Measurements from ENCODE around the gene PLEKHN1.

The PLEKHN1 gene, protein sequence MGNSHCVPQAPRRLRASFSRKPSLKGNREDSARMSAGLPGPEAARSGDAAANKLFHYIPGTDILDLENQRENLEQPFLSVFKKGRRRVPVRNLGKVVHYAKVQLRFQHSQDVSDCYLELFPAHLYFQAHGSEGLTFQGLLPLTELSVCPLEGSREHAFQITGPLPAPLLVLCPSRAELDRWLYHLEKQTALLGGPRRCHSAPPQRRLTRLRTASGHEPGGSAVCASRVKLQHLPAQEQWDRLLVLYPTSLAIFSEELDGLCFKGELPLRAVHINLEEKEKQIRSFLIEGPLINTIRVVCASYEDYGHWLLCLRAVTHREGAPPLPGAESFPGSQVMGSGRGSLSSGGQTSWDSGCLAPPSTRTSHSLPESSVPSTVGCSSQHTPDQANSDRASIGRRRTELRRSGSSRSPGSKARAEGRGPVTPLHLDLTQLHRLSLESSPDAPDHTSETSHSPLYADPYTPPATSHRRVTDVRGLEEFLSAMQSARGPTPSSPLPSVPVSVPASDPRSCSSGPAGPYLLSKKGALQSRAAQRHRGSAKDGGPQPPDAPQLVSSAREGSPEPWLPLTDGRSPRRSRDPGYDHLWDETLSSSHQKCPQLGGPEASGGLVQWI

DNA sequence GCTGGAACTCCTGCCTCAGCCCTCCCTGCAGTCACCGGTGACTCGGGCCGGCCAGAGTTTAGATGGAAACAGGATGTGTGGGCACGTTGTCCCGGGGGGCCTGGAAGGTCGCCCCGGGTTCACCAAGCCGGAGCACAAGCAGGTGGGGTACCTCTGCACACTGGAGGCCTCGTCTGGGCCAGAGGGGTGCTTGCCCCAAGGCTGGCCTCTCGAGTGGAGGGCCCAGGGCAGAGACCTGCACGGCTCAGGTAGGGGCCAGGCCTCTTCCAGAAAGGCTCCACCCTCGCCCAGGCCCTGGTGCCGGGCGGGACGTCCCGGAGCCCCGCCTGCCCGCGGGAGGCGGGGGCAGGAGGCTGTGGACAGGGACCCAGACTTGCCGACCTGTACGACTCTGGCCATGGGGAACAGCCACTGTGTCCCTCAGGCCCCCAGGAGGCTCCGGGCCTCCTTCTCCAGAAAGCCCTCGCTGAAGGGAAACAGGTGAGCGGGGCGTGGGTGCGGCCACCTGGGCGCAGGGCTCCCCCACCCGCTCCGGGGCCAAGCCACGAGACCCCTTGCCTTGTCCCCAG, at the start of gene PLEKHN1:
Gene PLEKHN1, plus strand, starts transcription at position 348 of the 569 bp plus-strand sequence. Its CDS starts 50 bp downstream, at position 398.
- Mint-ChIP-seq H3K4me1 (no peaks in the 10 kb centered on the region), H3K27me3 (ENCODE audit: low read depth, poor library complexity) (peaks cover 73% of the 10 kb centered on the region), H3K36me3 (ENCODE audit: low read depth) (peaks cover 8% of the 10 kb centered on the region), H3K27ac (no peak within 1 kb of the TSS), H3K4me3 (peak within 1 kb of the TSS; percentile 52), H3K9me3 (peaks cover 3% of the 10 kb centered on the region)
- DNase-seq, result no peak
- TF ChIP-seq, protein P1, sequence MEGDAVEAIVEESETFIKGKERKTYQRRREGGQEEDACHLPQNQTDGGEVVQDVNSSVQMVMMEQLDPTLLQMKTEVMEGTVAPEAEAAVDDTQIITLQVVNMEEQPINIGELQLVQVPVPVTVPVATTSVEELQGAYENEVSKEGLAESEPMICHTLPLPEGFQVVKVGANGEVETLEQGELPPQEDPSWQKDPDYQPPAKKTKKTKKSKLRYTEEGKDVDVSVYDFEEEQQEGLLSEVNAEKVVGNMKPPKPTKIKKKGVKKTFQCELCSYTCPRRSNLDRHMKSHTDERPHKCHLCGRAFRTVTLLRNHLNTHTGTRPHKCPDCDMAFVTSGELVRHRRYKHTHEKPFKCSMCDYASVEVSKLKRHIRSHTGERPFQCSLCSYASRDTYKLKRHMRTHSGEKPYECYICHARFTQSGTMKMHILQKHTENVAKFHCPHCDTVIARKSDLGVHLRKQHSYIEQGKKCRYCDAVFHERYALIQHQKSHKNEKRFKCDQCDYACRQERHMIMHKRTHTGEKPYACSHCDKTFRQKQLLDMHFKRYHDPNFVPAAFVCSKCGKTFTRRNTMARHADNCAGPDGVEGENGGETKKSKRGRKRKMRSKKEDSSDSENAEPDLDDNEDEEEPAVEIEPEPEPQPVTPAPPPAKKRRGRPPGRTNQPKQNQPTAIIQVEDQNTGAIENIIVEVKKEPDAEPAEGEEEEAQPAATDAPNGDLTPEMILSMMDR (IDR thresholded peaks at IDR 0.05), result no peak

DNA sequence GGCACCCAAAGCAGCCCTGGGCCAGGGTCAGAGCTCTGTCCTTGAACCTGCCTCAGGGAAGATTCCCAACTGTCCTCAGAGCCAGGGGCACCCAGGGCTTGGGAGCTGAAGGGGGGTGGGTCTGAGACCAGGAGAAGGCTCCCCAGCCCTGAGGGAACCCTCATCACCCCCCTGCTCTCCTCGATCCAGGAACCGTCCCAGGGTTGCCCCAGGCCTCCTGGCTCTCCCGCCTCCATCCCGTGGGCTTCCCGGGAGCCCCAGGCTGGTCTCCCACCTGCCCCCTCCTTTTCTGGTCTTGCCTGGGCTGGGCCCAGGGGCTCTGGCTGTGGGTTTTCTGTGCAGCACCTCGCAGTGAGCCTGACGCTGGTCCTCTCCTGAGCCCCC, 49.2 kb upstream of the PLEKHN1 start:
- Mint-ChIP-seq H3K4me3 (peak overlapping the region; percentile 58), H3K27me3 (ENCODE audit: low read depth, poor library complexity) (peaks cover 63% of the 10 kb centered on the region)

DNA sequence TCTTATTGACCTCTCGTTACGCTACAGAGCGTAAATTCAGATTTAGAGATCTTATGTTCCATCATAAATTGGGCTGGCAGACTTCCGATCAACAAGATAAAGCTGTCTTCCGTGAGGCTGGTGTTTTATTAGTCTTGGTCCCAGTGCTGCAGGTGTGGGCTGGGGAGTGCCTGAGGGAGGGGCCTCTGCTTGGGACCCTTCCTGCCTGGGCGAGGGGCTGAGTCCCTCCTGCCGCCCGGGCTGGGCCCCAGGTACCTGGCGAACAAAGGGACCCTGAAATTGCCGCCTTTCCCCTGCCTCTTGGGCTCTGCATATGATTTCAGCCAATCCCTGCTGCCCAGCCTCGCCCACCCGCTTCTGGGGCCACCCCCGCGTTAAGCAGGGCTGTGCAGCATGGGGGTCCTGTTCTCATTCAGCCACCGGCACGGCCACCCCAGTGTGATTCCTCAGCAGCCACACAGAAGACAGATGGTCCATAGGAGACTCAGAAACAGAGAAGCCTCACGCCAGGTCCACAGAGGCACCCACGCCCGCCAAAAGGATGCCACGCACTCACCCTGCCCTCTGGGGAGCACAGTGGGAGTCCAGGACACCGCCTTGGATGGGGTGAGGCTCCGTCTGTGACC, 48.7 kb upstream of the PLEKHN1 start:
- peaks cover 84% of the 10 kb centered on the region for H3K4me1 Mint-ChIP-seq
- TF ChIP-seq, protein P1 (IDR thresholded peaks at IDR 0.05), result no peak
- peaks cover 4% of the 10 kb centered on the region for H3K36me3 Mint-ChIP-seq (ENCODE audit: low read depth)
- peak; percentile 16 for DNase-seq
- no peaks in the 10 kb centered on the region for H3K9me3 Mint-ChIP-seq
- peak overlapping the region; percentile 58 for H3K4me3 Mint-ChIP-seq
- H3K27me3 Mint-ChIP-seq (ENCODE audit: low read depth, poor library complexity), result peaks cover 63% of the 10 kb centered on the region
- peak overlapping the region; percentile 85 for H3K27ac Mint-ChIP-seq

More for the DNA sequence above, 49.2 kb upstream of the PLEKHN1 start:
- peaks cover 84% of the 10 kb centered on the region for H3K4me1 Mint-ChIP-seq
- peaks cover 4% of the 10 kb centered on the region for H3K36me3 Mint-ChIP-seq (ENCODE audit: low read depth)
- DNase-seq, result peak; percentile 33
- H3K27ac Mint-ChIP-seq, result peak overlapping the region; percentile 85
- no peaks in the 10 kb centered on the region for H3K9me3 Mint-ChIP-seq
- TF ChIP-seq, protein P1 (IDR thresholded peaks at IDR 0.05), result no peak

DNA sequence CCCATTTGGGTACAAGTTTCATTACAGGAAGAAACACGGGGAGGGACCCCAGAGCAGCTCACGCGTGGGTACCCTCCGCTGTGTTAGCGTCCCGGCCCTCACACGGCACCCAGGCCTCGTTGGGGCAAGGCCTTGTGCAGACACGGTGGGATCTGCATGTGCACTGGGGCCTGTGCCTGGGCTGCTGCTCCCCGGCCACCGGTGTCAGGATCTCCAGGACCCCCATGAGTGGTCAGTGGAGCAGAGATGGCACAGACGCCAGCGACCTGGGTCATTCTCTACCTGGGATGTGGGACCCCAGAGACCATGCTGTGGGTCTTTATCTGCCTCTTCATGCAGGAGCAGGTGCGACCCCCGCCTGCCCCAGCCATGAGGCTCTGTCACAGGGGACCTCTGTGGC, 47.9 kb upstream of the PLEKHN1 start:
- peaks cover 84% of the 10 kb centered on the region for H3K4me1 Mint-ChIP-seq
- peaks cover 65% of the 10 kb centered on the region for H3K27me3 Mint-ChIP-seq (ENCODE audit: low read depth, poor library complexity)
- DNase-seq, result peak; percentile 9
- H3K4me3 Mint-ChIP-seq, result no peak overlapping the region
- H3K27ac Mint-ChIP-seq, result no peak overlapping the region
- TF ChIP-seq, protein P1 (IDR thresholded peaks at IDR 0.05), result no peak
- H3K36me3 Mint-ChIP-seq (ENCODE audit: low read depth), result peaks cover 4% of the 10 kb centered on the region
- H3K9me3 Mint-ChIP-seq, result no peaks in the 10 kb centered on the region

DNA sequence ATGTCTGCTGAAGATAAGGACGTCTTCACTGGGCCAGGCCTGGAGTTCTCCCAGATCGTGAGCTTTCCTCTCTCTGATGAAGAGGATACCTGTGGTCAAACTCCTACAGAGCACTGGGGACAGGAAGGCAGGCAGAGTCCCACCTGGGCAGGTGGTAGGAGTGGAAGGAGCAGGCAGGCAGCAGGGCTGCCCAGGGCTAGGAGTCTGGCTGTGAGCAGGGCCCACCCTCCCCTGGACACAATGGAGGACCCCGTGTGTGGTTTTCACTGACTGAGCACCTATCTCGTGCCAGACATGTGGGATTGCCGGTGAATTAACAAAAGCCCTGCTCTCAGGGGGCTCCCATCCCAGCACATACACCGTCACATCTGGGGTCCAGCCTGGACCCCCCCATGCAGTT, 47.4 kb upstream of the PLEKHN1 start:
- Mint-ChIP-seq H3K4me3 (peak overlapping the region; percentile 32), H3K9me3 (no peaks in the 10 kb centered on the region), H3K4me1 (peaks cover 84% of the 10 kb centered on the region), H3K27ac (no peak overlapping the region), H3K36me3 (ENCODE audit: low read depth) (peaks cover 4% of the 10 kb centered on the region), H3K27me3 (ENCODE audit: low read depth, poor library complexity) (peaks cover 63% of the 10 kb centered on the region)
- TF ChIP-seq, protein P1 (IDR thresholded peaks at IDR 0.05), result no peak
- no peak for DNase-seq

Measured in nephron progenitor cell (in vitro differentiated cells).